Esophagus squamous epithelium (tissue), 4 donors: ENCODE results near the gene PTPRN2.

Experiments used
- POLR2A ChIP-seq, 4 donors: fragments of 450-650 bp; IDR thresholded peaks; one replicate each; pipeline ENCODE4 v1.6.1; 2017; ENCODE audit warnings: antibody characterized with exemption in 4 of 4, mild to moderate bottlenecking in 4 of 4, moderate library complexity in 3 of 4
- TF ChIP-seq, protein P1 (sequence below), 6 experiments: fragments of 450-650 bp in 4 of 6; fragments of 200-600 bp in 2 of 6; sonication (generic) in 2 of 6; IDR thresholded peaks; one replicate each; pipeline ENCODE4 v1.5.1; 2016 to 2019; ENCODE audit warnings: antibody characterized with exemption in 6 of 6, mild to moderate bottlenecking in 4 of 6, moderate library complexity in 4 of 6

DNA sequence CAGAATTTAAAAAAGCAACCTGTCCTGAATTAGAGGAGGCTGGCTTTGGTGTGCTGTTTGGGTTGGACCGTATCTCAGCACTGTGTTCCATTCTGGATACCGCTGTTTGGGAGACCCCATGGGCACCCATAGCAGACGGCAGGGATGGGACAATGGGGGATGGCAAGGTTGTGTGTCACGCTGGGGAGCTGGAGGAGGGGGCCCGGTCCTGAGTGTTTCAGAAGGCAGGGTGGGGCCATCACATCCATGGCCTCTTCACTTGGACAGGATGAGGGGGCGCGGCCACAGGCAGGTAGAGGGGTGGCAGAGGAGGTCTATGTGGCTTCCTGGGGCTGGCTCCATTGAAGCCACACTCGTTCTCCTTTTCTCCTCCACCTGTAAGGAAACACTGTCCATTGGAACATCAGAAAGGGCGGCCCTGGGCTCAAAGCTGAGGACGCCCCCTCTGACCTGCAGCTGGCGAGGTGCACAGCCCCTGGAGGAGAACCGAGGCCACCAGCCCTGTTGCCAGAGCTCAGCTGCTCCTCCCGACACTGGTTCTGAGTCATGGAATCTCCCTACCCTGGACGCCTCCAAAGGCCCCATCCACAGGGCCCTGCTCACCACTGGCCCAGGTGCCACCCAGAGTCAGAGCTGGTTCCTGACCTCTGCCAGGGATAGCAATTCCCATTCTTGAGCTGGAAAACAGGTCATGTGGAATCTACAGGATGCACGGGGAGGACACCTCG, 663.6 kb downstream of the PTPRN2 start:
- TF ChIP-seq, protein P1, sequence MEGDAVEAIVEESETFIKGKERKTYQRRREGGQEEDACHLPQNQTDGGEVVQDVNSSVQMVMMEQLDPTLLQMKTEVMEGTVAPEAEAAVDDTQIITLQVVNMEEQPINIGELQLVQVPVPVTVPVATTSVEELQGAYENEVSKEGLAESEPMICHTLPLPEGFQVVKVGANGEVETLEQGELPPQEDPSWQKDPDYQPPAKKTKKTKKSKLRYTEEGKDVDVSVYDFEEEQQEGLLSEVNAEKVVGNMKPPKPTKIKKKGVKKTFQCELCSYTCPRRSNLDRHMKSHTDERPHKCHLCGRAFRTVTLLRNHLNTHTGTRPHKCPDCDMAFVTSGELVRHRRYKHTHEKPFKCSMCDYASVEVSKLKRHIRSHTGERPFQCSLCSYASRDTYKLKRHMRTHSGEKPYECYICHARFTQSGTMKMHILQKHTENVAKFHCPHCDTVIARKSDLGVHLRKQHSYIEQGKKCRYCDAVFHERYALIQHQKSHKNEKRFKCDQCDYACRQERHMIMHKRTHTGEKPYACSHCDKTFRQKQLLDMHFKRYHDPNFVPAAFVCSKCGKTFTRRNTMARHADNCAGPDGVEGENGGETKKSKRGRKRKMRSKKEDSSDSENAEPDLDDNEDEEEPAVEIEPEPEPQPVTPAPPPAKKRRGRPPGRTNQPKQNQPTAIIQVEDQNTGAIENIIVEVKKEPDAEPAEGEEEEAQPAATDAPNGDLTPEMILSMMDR (IDR thresholded peaks at IDR 0.05) = no peak
- no peak for TF ChIP-seq POLR2A (IDR thresholded peaks at IDR 0.05)
